Mesothelial cell of epicardium (in vitro differentiated cells): ENCODE data around the gene THSD4. TPM values are rescaled to one million over a fixed set of nuclear protein-coding genes. Genes with fewer than 3 reads are reported as not detected.

Source experiments
- DNase-seq, 2 experiments: peaks; one replicate each; pipeline ENCODE4 v3.0.0; 2021; ENCODE audit warnings: low spot score in 2 of 2; ENCODE audit not compliant: unreplicated experiment in 2 of 2
- H3K27ac Mint-ChIP-seq: 2 replicates; pipeline ENCODE4 v1.8.0; 2021; ENCODE audit warnings: mixed read lengths
- H3K27me3 Mint-ChIP-seq: 2 replicates; pipeline ENCODE4 v1.8.0; 2021; ENCODE audit warnings: low read depth, mixed read lengths
- H3K36me3 Mint-ChIP-seq: 2 replicates; pipeline ENCODE4 v1.8.0; 2021; ENCODE audit warnings: mixed read lengths
- H3K4me1 Mint-ChIP-seq: 2 replicates; pipeline ENCODE4 v1.8.0; 2021; ENCODE audit warnings: mixed read lengths
- H3K4me3 Mint-ChIP-seq: 2 replicates; pipeline ENCODE4 v1.8.0; 2021; ENCODE audit warnings: mild to moderate bottlenecking, moderate library complexity, mixed read lengths
- H3K9me3 Mint-ChIP-seq: 2 replicates; pipeline ENCODE4 v1.8.0; 2021; ENCODE audit warnings: mixed read lengths
- total RNA-seq: library from RNA; stranded (reverse); gene quantifications from 3 replicates; pipeline ENCODE4 v1.2.1, GENCODE V29; 2021
- TF ChIP-seq, protein P1 (sequence below): fragments of 200-600 bp; sonication (generic); IDR thresholded peaks from one replicate; pipeline ENCODE4 v1.5.0; 2021; ENCODE audit warnings: antibody characterized with exemption; ENCODE audit not compliant: unreplicated experiment

The THSD4 gene
- total RNA-seq, 1 donor from 2014 or later: 93.9 TPM

DNA sequence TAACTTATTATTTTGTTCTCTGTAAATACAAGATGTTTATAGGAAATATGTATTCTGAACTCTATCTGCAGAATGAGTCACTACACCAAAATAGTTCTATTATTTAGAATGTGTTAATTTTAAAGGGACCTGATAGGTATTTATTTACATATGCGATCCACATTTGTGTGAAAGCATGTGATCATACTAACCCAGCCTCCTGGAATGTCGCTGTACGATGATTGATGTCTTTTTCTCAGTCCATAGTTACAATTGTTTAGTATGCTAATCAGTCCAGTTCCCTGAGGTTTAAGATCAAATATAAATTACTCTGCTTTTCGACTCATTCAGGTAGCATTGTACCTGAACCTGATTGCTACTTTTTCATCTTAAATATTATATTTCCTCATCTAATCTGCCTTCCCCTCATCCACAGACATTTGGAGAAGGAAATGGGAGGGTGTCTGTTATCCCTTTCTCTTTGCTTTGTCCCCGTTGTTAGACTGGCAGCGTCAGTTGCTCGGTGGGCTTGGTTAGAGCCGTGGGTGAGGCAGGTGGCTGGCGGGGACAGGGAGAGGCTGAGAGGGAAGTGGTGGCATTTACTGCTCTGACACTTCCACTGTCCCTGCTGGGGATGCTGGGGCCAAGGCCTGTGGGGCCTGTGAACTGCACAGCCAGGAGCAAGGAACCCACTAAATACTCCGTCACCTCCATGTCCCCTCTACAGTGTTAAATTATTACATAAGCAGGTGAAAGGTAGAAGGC, 667.3 kb downstream of the THSD4 start:
- no peak for DNase-seq
- H3K4me3 Mint-ChIP-seq: no peak overlapping the region
- H3K27me3 Mint-ChIP-seq: no peaks in the 10 kb centered on the region
- H3K4me1 Mint-ChIP-seq: peaks cover 18% of the 10 kb centered on the region
- no peaks in the 10 kb centered on the region for H3K9me3 Mint-ChIP-seq
- H3K36me3 Mint-ChIP-seq: peaks cover 4% of the 10 kb centered on the region
- TF ChIP-seq, protein P1, sequence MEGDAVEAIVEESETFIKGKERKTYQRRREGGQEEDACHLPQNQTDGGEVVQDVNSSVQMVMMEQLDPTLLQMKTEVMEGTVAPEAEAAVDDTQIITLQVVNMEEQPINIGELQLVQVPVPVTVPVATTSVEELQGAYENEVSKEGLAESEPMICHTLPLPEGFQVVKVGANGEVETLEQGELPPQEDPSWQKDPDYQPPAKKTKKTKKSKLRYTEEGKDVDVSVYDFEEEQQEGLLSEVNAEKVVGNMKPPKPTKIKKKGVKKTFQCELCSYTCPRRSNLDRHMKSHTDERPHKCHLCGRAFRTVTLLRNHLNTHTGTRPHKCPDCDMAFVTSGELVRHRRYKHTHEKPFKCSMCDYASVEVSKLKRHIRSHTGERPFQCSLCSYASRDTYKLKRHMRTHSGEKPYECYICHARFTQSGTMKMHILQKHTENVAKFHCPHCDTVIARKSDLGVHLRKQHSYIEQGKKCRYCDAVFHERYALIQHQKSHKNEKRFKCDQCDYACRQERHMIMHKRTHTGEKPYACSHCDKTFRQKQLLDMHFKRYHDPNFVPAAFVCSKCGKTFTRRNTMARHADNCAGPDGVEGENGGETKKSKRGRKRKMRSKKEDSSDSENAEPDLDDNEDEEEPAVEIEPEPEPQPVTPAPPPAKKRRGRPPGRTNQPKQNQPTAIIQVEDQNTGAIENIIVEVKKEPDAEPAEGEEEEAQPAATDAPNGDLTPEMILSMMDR: no peak
- no peak overlapping the region for H3K27ac Mint-ChIP-seq

DNA sequence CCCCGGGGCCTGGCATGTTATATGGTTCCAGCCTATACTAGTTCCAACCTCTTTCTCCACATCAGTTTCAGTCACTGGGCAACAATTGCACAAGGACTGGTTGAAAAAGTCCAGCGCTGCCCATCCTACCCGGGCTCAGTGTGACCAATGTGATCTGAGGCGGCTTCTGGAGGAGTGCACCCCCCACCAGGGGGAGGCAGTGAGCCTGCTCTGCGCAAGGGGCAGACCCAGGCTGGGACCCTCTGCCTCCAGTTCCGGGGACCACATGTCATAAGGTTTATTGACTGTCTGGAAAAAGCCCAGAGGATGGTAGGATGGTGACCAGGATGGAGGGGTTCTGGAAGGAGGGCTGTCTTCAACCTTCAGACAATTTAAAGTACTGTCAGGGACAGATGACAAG, 669.4 kb downstream of the THSD4 start:
- no peak overlapping the region for H3K27ac Mint-ChIP-seq
- TF ChIP-seq, protein P1: no peak
- H3K36me3 Mint-ChIP-seq: no peaks in the 10 kb centered on the region
- H3K9me3 Mint-ChIP-seq: no peaks in the 10 kb centered on the region
- no peaks in the 10 kb centered on the region for H3K27me3 Mint-ChIP-seq
- DNase-seq: no peak
- no peak overlapping the region for H3K4me3 Mint-ChIP-seq
- H3K4me1 Mint-ChIP-seq: peaks cover 18% of the 10 kb centered on the region

DNA sequence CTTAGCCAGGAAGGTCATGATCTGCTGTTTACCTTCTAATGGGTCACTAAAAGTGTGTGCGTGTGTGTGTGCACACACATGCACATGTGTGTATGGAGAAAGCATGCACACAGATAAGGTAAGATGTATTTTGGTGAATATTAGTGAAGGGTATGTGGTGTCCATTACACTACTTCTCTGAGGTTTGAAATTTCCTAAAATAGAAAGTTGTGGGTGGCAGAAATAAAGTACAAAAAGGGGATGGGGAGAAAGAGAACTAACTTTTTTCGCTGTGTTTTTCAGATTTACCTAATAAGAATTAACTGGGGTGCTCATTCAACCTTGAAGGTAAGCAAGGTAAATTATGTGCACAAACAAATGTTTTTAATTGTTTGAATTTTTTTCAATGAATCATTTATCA, 670.7 kb downstream of the THSD4 start:
- Mint-ChIP-seq H3K36me3 (no peaks in the 10 kb centered on the region), H3K27me3 (no peaks in the 10 kb centered on the region), H3K27ac (no peak overlapping the region), H3K4me3 (no peak overlapping the region), H3K9me3 (no peaks in the 10 kb centered on the region), H3K4me1 (peaks cover 19% of the 10 kb centered on the region)
- TF ChIP-seq, protein P1: no peak
- DNase-seq: no peak

DNA sequence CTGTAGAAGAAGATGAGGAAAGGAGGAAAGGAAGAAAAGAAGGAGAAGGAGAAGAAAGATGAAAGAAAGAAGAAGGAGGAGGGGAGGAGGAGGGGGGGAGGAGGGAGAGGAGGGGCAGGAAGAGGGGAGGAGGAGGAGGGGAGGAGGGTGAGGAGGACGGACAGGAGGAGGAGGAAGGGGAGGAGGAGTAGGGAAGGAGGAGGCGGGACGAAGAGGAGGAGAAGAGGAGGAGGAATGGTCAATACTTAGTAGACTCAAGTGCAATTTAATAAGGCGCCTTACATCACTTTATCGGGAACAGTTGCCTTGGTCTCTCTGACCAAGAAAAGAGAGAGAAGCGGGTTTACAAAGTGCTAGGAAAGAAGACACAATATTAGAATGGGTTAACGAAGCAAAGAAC, 671.4 kb downstream of the THSD4 start:
- Mint-ChIP-seq H3K27ac (no peak overlapping the region), H3K9me3 (no peaks in the 10 kb centered on the region), H3K36me3 (no peaks in the 10 kb centered on the region), H3K27me3 (no peaks in the 10 kb centered on the region), H3K4me3 (no peak overlapping the region), H3K4me1 (peaks cover 24% of the 10 kb centered on the region)
- DNase-seq: no peak
- TF ChIP-seq, protein P1: no peak

DNA sequence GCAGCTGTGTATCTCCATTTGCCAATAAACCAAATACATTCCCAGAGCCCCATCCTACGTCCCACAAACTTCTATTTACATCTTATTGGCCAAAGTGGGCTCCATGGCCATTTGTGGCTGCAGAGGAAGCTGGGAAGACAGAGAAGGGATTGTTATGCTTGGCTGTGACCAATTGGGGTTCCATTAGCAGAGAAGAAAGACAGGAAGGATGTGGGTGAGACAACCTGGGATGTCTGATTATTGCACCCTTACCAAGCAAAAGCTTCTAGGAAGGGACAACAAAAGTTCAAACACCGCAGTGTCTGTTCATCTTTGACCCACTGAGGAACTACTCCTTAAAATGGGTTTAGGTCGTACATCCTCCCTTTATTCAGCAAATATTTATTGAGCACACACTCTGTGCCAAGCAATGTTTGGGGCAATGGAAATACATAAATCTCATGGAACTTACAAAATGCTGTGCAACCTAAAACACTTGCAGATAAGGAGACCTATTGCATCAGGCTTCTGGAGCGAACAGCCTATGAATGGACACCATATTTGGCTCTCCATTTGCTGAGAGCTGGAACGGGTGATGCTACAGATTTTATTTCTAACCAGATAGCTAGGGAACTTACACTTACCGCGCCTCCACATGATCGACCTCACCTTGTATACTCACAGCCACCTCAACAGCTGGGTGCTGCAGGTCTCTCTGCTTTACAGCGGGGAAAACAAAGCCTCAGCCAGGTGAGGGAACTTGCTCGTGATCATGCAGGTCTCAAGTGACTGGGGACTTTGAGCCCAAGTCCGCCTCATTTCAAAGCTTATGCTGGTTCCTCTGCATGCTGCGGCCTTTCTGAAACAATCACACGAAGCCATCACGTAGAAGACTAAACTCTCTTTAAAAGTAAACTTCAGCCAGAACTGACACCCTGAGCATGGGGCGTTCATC, 673.6 kb downstream of the THSD4 start:
- Mint-ChIP-seq H3K9me3 (no peaks in the 10 kb centered on the region), H3K4me1 (peaks cover 33% of the 10 kb centered on the region), H3K27me3 (no peaks in the 10 kb centered on the region), H3K4me3 (no peak overlapping the region), H3K27ac (peak overlapping the region; percentile 70), H3K36me3 (no peaks in the 10 kb centered on the region)
- TF ChIP-seq, protein P1: no peak
- no peak for DNase-seq
